HepG2 (cell line): ENCODE measurements around the gene ST3GAL5. TPM values are rescaled to one million over a fixed set of nuclear protein-coding genes. Genes with fewer than 3 reads are reported as not detected.

Experiments
- ATAC-seq: fragments of 200-7000 bp; cut with Tn5 transposase; 3 replicates; pipeline ENCODE4 v1.9.1; 2020; ENCODE audit warnings: mild to moderate bottlenecking, moderate library complexity
- BruUV-seq: library from RNA; stranded (reverse); fragments of 400-500 nt; replicated peaks from 2 replicates; lab custom pipeline; 2021; lab: Mats Ljungman, UMichigan
- CTCF ChIA-PET: fragments of 300-600 bp; formaldehyde crosslinking; extraction: SDS; loops from one replicate; lab custom pipeline; 2021; ENCODE audit warnings: low total read pairs, inconsistent platforms, low intra/inter-chr PET ratio; lab: Yijun Ruan, JAX
- POLR2A ChIA-PET: fragments of 350-600 bp; sonication (Branson Sonifier 250); formaldehyde crosslinking; loops from one replicate; lab custom pipeline; 2020; ENCODE audit warnings: antibody characterized with exemption, inconsistent platforms; lab: Yijun Ruan, JAX
- DNase-seq: peaks from one replicate; pipeline ENCODE4 v3.0.0-alpha.2; 2015; ENCODE audit warnings: low spot score
- FAIRE-seq: peaks from 3 replicates; lab custom pipeline; 2011; peaks lifted over from hg19 to GRCh38; lab: Jason Lieb, UNC
- H2AFZ ChIP-seq: one replicate; pipeline ENCODE4 v1.6.1; 2011; ENCODE audit warnings: low read length, inconsistent platforms
- H3K27ac ChIP-seq: fragments of 300-600 bp; 3 replicates; pipeline ENCODE4 v1.8.0; 2011; ENCODE audit warnings: mixed run types, mild to moderate bottlenecking, mixed read lengths, low read length, inconsistent platforms; ENCODE audit not compliant: insufficient read depth; ENCODE audit errors: extremely low read length
- H3K27me3 ChIP-seq, 2 experiments: fragments of 200-600 bp in 1 of 2; 2 replicates in 1 of 2; 3 replicates in 1 of 2; pipeline versions ENCODE4 v1.6.0 to v1.8.0; 2011; ENCODE audit warnings: low read length in 2 of 2, mild to moderate bottlenecking in 2 of 2, moderate library complexity in 2 of 2, inconsistent platforms in 1 of 2; ENCODE audit not compliant: insufficient read depth in 2 of 2, control insufficient read depth in 1 of 2
- H3K36me3 ChIP-seq, 2 experiments: fragments of 200-600 bp in 1 of 2; replicated peaks in 1 of 2; 2 replicates in 1 of 2; 3 replicates in 1 of 2; pipeline versions ENCODE4 v1.5.1 to v1.8.0; 2011; ENCODE audit warnings: low read length in 2 of 2, inconsistent platforms in 1 of 2; ENCODE audit not compliant: insufficient read depth in 2 of 2, control insufficient read depth in 1 of 2
- H3K4me1 ChIP-seq: 2 replicates; pipeline ENCODE4 v1.5.1; 2012; ENCODE audit warnings: low read length, inconsistent platforms; ENCODE audit not compliant: insufficient read depth
- H3K4me2 ChIP-seq: 2 replicates; pipeline ENCODE4 v1.6.0; 2011; ENCODE audit warnings: low read depth, low read length, inconsistent platforms
- H3K4me3 ChIP-seq, 3 experiments: fragments of 200-600 bp in 1 of 3; sonication (generic), shearing (Covaris generic) in 1 of 3; replicated peaks in 1 of 3; 2 replicates each; pipeline ENCODE4 v1.5.1; 2011 to 2016; ENCODE audit warnings: low read length in 3 of 3, inconsistent platforms in 2 of 3, low read depth in 2 of 3, mild to moderate bottlenecking in 2 of 3, control low read depth in 1 of 3, mixed read lengths in 1 of 3; ENCODE audit not compliant: insufficient read depth in 1 of 3
- H3K79me2 ChIP-seq: one replicate; pipeline ENCODE4 v1.6.1; 2011; ENCODE audit warnings: low read length, inconsistent platforms; ENCODE audit not compliant: insufficient read depth
- H3K9ac ChIP-seq: 2 replicates; pipeline ENCODE4 v1.6.0; 2011; ENCODE audit warnings: mild to moderate bottlenecking, low read depth, low read length, inconsistent platforms; ENCODE audit not compliant: insufficient read depth
- H3K9me3 ChIP-seq: 2 replicates; pipeline ENCODE4 v1.5.1; 2012; ENCODE audit warnings: mild to moderate bottlenecking, low read length
- H4K20me1 ChIP-seq: 2 replicates; pipeline ENCODE4 v1.6.0; 2011; ENCODE audit warnings: inconsistent platforms, mild to moderate bottlenecking, low read length, moderate library complexity; ENCODE audit not compliant: insufficient read depth
- GATA4 ChIP-seq: sonication (generic); IDR thresholded peaks from 2 replicates; pipeline ENCODE4 v1.6.1; 2016; ENCODE audit warnings: antibody characterized with exemption, low read depth, borderline replicate concordance
- KDM1A ChIP-seq: IDR thresholded peaks from 2 replicates; pipeline ENCODE4 v1.6.1; 2016; ENCODE audit warnings: missing compliant biosample characterization
- NFIC ChIP-seq: IDR thresholded peaks from 2 replicates; pipeline ENCODE4 v1.6.1; 2012; ENCODE audit warnings: mild to moderate bottlenecking, low read length, inconsistent platforms
- SALL2 ChIP-seq: sonication (generic); formaldehyde crosslinking; IDR thresholded peaks from 2 replicates; pipeline ENCODE4 v1.8.1; 2023; ENCODE audit warnings: mild to moderate bottlenecking, missing genetic modification reagents, inconsistent platforms
- SIN3B ChIP-seq: fragments of 150-350 bp; IDR thresholded peaks from 2 replicates; pipeline ENCODE4 v1.6.1; 2014; ENCODE audit warnings: low read length
- SMARCE1 ChIP-seq: fragments of 450-650 bp; IDR thresholded peaks from 2 replicates; pipeline ENCODE4 v1.6.1; 2017; ENCODE audit warnings: borderline replicate concordance
- TRAFD1 ChIP-seq: sonication (generic); formaldehyde crosslinking; IDR thresholded peaks from 2 replicates; pipeline ENCODE4 v1.5.1; 2020; ENCODE audit warnings: missing genetic modification reagents, mild to moderate bottlenecking, borderline replicate concordance
- U2AF1 ChIP-seq: fragments of 200-400 bp; formaldehyde crosslinking; optimal IDR thresholded peaks from 2 replicates; pipeline ENCODE3; 2017; ENCODE audit warnings: mild to moderate bottlenecking, low read depth, low read length
- ZNF414 ChIP-seq: sonication (generic); formaldehyde crosslinking; IDR thresholded peaks from 2 replicates; pipeline ENCODE4 v1.5.0; 2020; ENCODE audit warnings: missing genetic modification reagents
- ZNF510 ChIP-seq: sonication (generic); formaldehyde crosslinking; IDR thresholded peaks from 2 replicates; pipeline ENCODE4 v1.4.0; 2020; ENCODE audit warnings: low read depth, mild to moderate bottlenecking, missing genetic modification reagents
- ZNF670 ChIP-seq: sonication (generic); formaldehyde crosslinking; IDR thresholded peaks from 2 replicates; pipeline ENCODE4 v1.8.0; 2022; ENCODE audit warnings: mild to moderate bottlenecking, missing genetic modification reagents, borderline replicate concordance
- WGBS: methylation state at CpG from one replicate; pipeline ENCODE4 v1.1.6; 2017; ENCODE audit warnings: low lambda C conversion rate; 5-methylcytosine and 5-hydroxymethylcytosine counted together
- in situ Hi-C: cut with HindIII; loops from 2 replicates; pipeline ENCODE4 v1.10.0; 2017; ENCODE audit warnings: low pct_unique_long_range_greater_than_20kb; ENCODE audit not compliant: extremely low pct_ligation_motif_present
- intact Hi-C: fragments of 100-400 bp; cut with micrococcal nuclease; formaldehyde crosslinking; loops from one replicate; pipeline ENCODE4 v1.10.0; 2022; ENCODE audit not compliant: unreplicated experiment
- polyA plus RNA-seq, 8 experiments: library from polyadenylated mRNA; depleted of rRNA in 3 of 8; stranded (reverse) in 7 of 8; unstranded in 1 of 8; fragments of >200 nt; fragmentation: Illumina TruSeq in 4 of 8; extraction: Trizol in 4 of 8; gene quantifications; 2 replicates each; pipeline versions ENCODE4 v1.2.1 to v1.2.3, GENCODE V29; 2011 to 2016; ENCODE audit warnings: low read depth in 4 of 8, missing spikeins in 1 of 8, mixed read lengths in 1 of 8; ENCODE audit not compliant: insufficient read depth in 1 of 8
- total RNA-seq, 5 experiments: library from RNA; depleted of rRNA; stranded (reverse); fragments of >200 nt; fragmentation: Illumina TruSeq; extraction: Trizol; gene quantifications; 2 replicates each; pipeline ENCODE4 v1.2.3, GENCODE V29; 2016; ENCODE audit warnings: low read depth in 1 of 5
- TF ChIP-seq, protein P1 (sequence below): sonication (generic); formaldehyde crosslinking; IDR thresholded peaks from 2 replicates; pipeline ENCODE4 v1.4.0; 2020; ENCODE audit warnings: missing genetic modification reagents

ST3GAL5 gene
- total and polyA plus RNA-seq, 2 of the 13 experiments (the other 11 are each of a cell fraction or from before 2014, with no cell fraction given), result 1.3 to 2.0 TPM

DNA sequence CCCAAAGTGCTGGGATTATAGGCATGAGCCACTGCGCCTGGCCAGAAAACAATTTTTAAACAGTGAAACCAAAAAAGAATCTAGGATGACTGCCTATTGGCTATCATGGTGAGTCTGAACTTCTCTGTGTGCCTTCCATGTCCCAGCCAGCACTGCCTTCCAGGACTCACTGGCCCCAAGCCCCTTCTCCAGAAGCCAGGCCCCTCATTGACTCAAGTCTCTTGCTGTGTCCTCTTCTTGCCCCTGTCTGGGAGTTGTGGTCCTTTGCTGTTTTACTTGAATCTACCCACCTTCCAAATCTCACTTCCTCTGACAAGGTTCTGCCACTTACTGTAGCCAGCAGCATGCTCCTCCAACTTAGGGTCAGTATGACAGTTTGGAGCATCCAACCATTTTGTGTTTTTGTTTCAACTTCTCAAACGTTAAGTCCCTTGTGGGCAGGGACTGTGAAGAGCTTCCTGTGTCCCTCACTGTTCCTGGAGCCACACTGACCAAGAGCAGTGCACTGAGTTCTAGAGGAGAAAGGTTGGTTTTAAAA lies 41.7 kb downstream of the ST3GAL5 start:
- Histone ChIP-seq H3K9me3 (no peaks in the 10 kb centered on the region), H4K20me1 (no peaks in the 10 kb centered on the region), H3K27me3 (no peaks in the 10 kb centered on the region), H2AFZ (no peak overlapping the region), H3K4me2 (no peak overlapping the region), H3K4me1 (no peaks in the 10 kb centered on the region), H3K27ac (no peak overlapping the region), H3K4me3 (no peak overlapping the region), H3K9ac (no peak overlapping the region), H3K36me3 (no peaks in the 10 kb centered on the region), H3K79me2 (no peaks in the 10 kb centered on the region)
- WGBS, result 47% methylated on average over 2 of the region's 2 CpGs
- ChIA-PET CTCF (no interaction called here), POLR2A (no interaction called here)
- DNase-seq (no peak), FAIRE-seq (no peak), ATAC-seq (no peak)
- intact Hi-C loops (no loop called here), in situ Hi-C loops (no loop called here)
- no peak for TF ChIP-seq TRAFD1
- no peak for TF ChIP-seq ZNF510 (CRISPR knock-in tag)
- BruUV-seq, result no TSS peak

GRCh38 chr2:85846411-85846810 lies 42.4 kb downstream of the ST3GAL5 start:
- Histone ChIP-seq H3K27me3 (no peaks in the 10 kb centered on the region), H3K4me3 (no peak overlapping the region), H3K9ac (no peak overlapping the region), H4K20me1 (no peaks in the 10 kb centered on the region), H3K79me2 (no peaks in the 10 kb centered on the region), H3K4me2 (no peak overlapping the region), H3K4me1 (no peaks in the 10 kb centered on the region), H3K9me3 (no peaks in the 10 kb centered on the region), H3K36me3 (no peaks in the 10 kb centered on the region), H3K27ac (no peak overlapping the region), H2AFZ (no peak overlapping the region)
- DNase-seq, result no peak
- TF ChIP-seq ZNF414 (CRISPR knock-in tag) (no peak), NFIC (no peak), ZNF670 (CRISPR knock-in tag) (no peak), U2AF1 (no peak), GATA4 (no peak), KDM1A (CRISPR knock-in tag) (no peak), SIN3B (no peak), SALL2 (no peak), SMARCE1 (no peak)
- TF ChIP-seq, protein P1, sequence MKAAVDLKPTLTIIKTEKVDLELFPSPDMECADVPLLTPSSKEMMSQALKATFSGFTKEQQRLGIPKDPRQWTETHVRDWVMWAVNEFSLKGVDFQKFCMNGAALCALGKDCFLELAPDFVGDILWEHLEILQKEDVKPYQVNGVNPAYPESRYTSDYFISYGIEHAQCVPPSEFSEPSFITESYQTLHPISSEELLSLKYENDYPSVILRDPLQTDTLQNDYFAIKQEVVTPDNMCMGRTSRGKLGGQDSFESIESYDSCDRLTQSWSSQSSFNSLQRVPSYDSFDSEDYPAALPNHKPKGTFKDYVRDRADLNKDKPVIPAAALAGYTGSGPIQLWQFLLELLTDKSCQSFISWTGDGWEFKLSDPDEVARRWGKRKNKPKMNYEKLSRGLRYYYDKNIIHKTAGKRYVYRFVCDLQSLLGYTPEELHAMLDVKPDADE, result no peak
- POLR2A ChIA-PET, result no interaction called here
- in situ Hi-C loops, result no loop called here
- CTCF ChIA-PET, result no interaction called here
- FAIRE-seq, result no peak
- WGBS, result 57% methylated on average over 4 of the region's 4 CpGs
- intact Hi-C loops, result no loop called here
- no TSS peak for BruUV-seq
- ATAC-seq, result no peak
